Astrocyte of the cerebellum (primary cell): ENCODE data around the gene SEPTIN1.

ENCODE experiments used
- DNase-seq: peaks from one replicate; pipeline ENCODE4 v3.0.0-alpha.2; 2011; ENCODE audit warnings: low read depth
- H3K4me3 ChIP-seq: 2 replicates; pipeline ENCODE4 v1.5.1; 2011; ENCODE audit warnings: mild to moderate bottlenecking, low read depth, low read length, moderate library complexity
- in situ Hi-C: cut with HindIII; loops from 2 replicates; pipeline ENCODE4 v1.10.0; 2017; ENCODE audit warnings: low sequenced_read_pairs
- TF ChIP-seq, protein P1 (sequence below): IDR thresholded peaks from 2 replicates; pipeline ENCODE4 v1.5.1; 2012; ENCODE audit warnings: low read length, low read depth, moderate library complexity, mild to moderate bottlenecking; ENCODE audit errors: missing control alignments

SEPTIN1 gene

DNA sequence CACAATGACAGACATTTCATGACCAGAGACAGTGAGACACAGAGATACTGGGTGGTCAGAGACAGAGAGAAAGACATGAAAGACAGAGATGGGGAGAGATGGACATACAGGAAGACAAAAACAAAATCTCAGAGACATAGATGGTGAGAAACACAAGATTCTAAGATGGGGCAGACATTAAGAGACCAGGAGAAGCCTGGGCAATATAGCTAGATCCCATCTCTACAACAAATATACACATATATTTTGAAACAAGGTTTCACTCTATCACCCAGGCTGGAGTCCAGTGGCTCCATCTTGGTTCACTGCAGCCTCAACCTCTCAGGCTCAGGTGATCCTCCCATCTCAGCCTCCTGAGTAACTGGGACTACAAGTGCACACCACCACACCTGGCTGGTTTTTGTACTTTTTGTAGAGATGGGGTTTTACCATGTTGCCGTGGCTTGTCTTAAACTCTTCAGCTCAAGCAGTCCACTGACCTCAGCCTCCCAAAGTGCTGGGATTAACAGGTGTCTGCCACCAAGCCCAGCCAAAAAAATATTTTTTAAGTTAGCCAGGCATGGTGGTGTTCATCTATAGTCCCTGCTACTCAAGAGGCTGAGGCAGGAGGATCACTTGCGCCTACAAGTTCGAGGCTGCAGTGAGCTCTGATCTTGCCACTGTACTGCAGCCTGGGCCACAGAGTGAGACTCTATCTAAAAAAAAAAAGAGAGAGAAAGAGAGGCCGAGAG lies 2.1 kb downstream of the SEPTIN1 start:
- no peak for DNase-seq
- no peak overlapping the region for H3K4me3 ChIP-seq
- TF ChIP-seq, protein P1, sequence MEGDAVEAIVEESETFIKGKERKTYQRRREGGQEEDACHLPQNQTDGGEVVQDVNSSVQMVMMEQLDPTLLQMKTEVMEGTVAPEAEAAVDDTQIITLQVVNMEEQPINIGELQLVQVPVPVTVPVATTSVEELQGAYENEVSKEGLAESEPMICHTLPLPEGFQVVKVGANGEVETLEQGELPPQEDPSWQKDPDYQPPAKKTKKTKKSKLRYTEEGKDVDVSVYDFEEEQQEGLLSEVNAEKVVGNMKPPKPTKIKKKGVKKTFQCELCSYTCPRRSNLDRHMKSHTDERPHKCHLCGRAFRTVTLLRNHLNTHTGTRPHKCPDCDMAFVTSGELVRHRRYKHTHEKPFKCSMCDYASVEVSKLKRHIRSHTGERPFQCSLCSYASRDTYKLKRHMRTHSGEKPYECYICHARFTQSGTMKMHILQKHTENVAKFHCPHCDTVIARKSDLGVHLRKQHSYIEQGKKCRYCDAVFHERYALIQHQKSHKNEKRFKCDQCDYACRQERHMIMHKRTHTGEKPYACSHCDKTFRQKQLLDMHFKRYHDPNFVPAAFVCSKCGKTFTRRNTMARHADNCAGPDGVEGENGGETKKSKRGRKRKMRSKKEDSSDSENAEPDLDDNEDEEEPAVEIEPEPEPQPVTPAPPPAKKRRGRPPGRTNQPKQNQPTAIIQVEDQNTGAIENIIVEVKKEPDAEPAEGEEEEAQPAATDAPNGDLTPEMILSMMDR, result no peak
- in situ Hi-C loops, result no loop called here

DNA sequence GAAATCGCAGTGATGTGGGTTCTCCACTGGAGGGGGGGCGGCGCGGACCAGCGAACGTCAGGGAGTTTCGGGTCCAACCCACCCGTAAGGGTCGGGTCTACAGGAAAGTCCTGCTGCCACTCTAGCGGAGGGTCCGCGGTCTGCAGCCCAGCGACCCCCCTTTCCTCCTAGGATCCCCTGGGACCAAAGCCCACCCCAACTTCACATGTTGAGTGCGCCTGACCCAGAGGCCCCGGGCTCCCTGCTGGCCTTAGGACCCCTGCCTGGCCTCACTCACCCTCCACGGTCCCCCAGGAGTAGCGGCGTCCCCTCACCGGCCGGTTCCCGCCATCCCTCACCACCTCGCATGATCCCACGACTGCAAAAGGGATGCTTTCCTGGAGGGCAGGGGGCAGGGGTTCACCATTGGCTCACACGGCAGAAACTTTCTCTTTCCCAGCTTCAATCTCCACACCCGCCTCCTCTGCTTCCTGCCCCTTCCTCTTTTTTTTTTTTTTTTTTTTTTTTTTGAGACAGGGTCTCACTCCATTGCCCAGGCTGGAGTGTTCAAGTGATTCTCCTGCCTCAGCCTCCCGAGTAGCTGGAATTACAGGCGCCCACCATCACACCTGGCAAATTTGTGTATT lies 3.1 kb downstream of the SEPTIN1 start:
- in situ Hi-C loops, result loop anchor here (10.0 kb wide), 1 partner anchor 264 kb away; the partner anchor contains the start of gene GDPD3
- no peak for DNase-seq
- TF ChIP-seq, protein P1, result no peak

DNA sequence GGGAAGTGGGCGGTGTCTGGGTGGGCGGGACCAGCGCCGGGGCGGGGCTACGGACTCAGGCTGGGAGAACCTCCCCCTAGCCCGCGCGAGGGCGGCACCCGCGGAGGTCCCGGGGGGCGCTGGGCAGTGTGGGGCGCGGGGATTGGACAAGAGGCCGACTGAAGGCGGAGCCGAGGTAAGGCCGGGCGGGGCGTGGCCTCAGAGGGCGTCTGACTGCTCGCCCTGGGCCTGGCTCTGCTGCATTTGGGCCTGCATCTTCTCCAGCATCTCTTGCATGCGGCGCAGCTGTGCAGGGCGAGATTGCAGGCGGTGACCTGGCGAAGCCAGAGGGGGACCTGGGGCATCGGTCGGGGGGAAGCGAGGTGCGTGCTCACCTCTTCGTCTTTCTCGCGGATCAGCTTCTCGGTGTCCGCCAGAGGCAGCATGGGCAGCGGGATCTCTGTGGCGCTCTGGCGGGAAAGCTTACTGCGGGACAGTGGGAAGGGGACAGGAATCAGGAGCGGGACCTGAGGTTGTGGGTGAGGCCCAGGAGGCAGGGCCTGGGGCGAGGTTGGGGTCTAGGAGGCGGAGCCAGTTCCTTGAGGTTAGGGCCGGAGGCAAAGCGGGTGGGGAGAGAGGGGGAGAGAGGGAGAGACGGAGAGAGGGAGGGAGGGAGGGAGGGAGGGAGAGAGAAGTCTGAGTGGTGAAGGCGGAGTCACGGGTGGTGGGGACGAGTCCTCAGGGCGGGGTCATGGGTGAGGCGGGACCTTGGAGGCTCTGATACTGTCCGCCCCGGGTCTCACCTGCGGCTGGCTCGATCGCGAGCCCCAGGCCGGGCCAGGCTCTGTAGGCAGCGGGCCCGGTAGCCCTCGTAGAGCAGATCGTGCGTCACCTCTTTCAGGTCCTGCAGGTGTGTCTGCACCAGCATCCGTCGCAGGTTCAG lies 3.9 kb downstream of the SEPTIN1 start:
- H3K4me3 ChIP-seq, result peak overlapping the region; percentile 62
- in situ Hi-C loops, result loop anchor here (10.0 kb wide), 1 partner anchor 264 kb away; the partner anchor contains the start of gene GDPD3
- DNase-seq, result peak; percentile 93
- TF ChIP-seq, protein P1, result peak; percentile 33

More for the DNA sequence above, 3.1 kb downstream of the SEPTIN1 start:
- peak overlapping the region; percentile 62 for H3K4me3 ChIP-seq

DNA sequence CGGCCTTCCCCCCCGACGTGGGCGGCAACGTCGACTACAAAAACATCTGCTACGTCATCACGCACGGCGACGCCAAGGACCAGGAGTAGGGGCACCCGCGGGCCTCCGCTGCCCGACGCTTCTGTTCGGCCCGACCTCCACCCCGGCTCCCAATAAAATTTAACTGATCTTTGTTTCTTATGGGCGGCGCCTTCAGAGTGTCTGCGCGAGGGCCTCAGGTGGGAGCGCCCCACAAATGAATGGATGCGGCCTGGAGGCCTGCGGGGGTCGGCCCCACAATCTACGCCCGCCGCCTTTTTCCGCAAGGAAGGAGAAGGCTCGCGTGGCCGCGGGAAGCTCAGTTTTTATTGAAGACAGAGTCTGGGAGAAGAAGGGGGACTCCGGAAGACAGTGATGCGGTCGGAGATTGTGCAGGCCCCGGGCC lies 4.5 kb downstream of the SEPTIN1 start:
- TF ChIP-seq, protein P1, result no peak
- DNase-seq, result peak; percentile 64
- H3K4me3 ChIP-seq, result peak overlapping the region; percentile 62
- in situ Hi-C loops, result loop anchor here (10.0 kb wide), 1 partner anchor 263 kb away; the partner anchor contains the start of gene GDPD3

DNA sequence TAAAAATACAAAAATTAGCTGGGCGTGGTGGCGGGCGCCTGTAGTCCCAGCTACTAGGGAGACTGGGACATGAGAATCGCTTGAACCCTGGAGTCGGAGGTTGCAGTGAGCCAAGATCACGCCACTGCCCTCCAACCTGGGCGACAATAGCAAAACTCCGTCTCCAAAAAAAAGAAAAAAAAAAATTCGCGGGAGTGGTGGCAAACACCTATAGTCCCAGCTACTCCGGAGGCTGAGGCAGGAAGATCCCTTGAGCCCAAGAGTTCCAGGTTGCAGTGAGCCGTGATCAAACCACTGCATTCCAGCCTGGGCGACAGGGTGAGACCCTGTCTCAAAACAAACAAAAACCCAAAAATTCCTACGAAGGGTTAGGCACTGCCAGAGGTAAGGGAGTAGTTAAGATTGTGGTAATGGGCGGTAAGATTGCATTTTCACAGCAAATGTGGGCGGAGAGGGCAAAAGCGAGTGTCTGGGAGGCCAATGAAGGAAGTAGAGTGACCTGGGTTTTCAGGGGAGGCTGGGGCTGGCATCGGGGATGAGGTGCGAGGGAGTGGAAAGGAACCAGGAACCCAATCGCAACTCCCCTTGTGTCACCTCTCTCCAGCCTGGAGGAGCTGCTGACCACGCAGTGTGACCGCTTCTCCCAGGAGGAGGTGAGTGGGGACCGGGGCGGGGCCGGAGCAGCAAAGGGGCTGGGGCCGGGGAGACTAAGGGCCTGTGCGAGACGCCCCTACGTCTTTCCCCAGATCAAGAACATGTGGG lies 5.1 kb downstream of the SEPTIN1 start:
- in situ Hi-C loops, result loop anchor here (10.0 kb wide), 1 partner anchor 262 kb away; the partner anchor contains the start of gene GDPD3
- H3K4me3 ChIP-seq, result peak overlapping the region; percentile 62
- no peak for DNase-seq
- TF ChIP-seq, protein P1, result no peak
